ENCODE results near the gene ACAA2.

The ACAA2 gene

GRCh38 chr18:49813319-49814146, at the start of gene ACAA2:
TSS of gene ACAA2 (minus strand) at chr18:49813533. CDS start at chr18:49813484, 49 bp downstream.
- DNase-seq, result peak; percentile 93

- no peak for DNase-seq
These were observed 49.5 kb upstream of the ACAA2 start for GRCh38 chr18:49862656-49863385.

- DNase-seq, result no peak
These were observed 48.3 kb upstream of the ACAA2 start for GRCh38 chr18:49861659-49862058.

- no peak for DNase-seq
These were observed 46.4 kb upstream of the ACAA2 start for GRCh38 chr18:49859725-49860124.

GRCh38 chr18:49859021-49859359, 45.7 kb upstream of the ACAA2 start:
- DNase-seq, result no peak

- DNase-seq, result peak; percentile 81
These were observed 45.1 kb upstream of the ACAA2 start for GRCh38 chr18:49858309-49859020.

- DNase-seq, result no peak
These were observed 44.4 kb upstream of the ACAA2 start for GRCh38 chr18:49857708-49858107.

GRCh38 chr18:49856496-49856895, 43.2 kb upstream of the ACAA2 start:
- DNase-seq, result no peak

GRCh38 chr18:49855711-49856415, 42.5 kb upstream of the ACAA2 start:
- no peak for DNase-seq

GRCh38 chr18:49854681-49855080, 41.3 kb upstream of the ACAA2 start:
- DNase-seq, result no peak

- no peak for DNase-seq
These were observed 40.1 kb upstream of the ACAA2 start for GRCh38 chr18:49853436-49853835.

- no peak for DNase-seq
These were observed 39.7 kb upstream of the ACAA2 start for GRCh38 chr18:49853011-49853410.

- peak; percentile 49 for DNase-seq
These were observed 38.3 kb upstream of the ACAA2 start for GRCh38 chr18:49851624-49852023.

GRCh38 chr18:49850636-49851035, 37.3 kb upstream of the ACAA2 start:
- DNase-seq, result no peak

- peak; percentile 91 for DNase-seq
These were observed 36.2 kb upstream of the ACAA2 start for GRCh38 chr18:49849331-49850217.

GRCh38 chr18:49848115-49848514, 34.8 kb upstream of the ACAA2 start:
- no peak for DNase-seq

- no peak for DNase-seq
These were observed 34.2 kb upstream of the ACAA2 start for GRCh38 chr18:49847524-49847923.

GRCh38 chr18:49846718-49847470, 33.6 kb upstream of the ACAA2 start:
- peak; percentile 94 for DNase-seq

- DNase-seq, result peak; percentile 61
These were observed 33.0 kb upstream of the ACAA2 start for GRCh38 chr18:49846361-49846662.

GRCh38 chr18:49845629-49846360, 32.5 kb upstream of the ACAA2 start:
- DNase-seq, result no peak

- DNase-seq, result no peak
These were observed 31.6 kb upstream of the ACAA2 start for GRCh38 chr18:49844903-49845302.
